ENCODE data around the gene PAPLN.

The PAPLN gene

GRCh38 chr14:73248108-73248868 lies 11.0 kb downstream of the PAPLN start:
- DNase-seq, result peak; percentile 58 to 87

- no peak for DNase-seq
These were observed 11.8 kb downstream of the PAPLN start for GRCh38 chr14:73249108-73249507.

- DNase-seq, result no peak
These were observed 12.4 kb downstream of the PAPLN start for GRCh38 chr14:73249564-73250316.

GRCh38 chr14:73250317-73250713 lies 13.0 kb downstream of the PAPLN start:
- DNase-seq, result no peak

DNA sequence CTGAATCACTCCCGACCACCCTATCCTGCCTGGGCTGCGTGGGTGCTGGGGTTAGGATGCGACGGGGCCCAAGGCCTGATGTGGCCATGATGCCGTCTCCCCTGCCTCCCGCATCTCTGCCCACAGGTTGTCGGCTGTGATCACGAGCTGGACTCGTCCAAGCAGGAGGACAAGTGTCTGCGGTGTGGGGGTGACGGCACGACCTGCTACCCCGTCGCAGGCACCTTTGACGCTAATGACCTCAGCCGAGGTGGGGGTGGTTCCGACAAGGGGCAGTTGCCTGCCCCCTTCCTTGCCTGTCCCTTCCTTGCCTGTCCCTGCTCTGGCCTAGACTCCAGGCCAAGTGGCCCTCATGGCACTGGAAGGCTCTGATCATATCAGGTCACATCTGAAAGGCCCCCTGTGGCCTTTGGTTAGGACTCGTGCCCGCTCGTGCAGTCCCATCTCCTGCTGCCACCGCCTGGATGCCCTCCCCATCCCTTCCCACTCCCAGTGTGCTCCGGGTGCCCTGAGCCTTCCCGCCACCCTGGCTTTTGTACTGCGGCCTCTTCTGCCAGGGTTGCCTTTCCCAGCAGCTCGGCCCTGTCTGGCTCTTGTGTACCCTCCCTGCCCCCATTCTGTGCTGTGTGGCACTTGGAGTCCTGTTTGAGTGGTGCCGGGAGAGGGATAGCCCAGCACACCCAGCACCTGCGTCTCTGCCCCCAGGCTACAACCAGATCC lies 13.6 kb downstream of the PAPLN start:
- DNase-seq, result no peak

DNA sequence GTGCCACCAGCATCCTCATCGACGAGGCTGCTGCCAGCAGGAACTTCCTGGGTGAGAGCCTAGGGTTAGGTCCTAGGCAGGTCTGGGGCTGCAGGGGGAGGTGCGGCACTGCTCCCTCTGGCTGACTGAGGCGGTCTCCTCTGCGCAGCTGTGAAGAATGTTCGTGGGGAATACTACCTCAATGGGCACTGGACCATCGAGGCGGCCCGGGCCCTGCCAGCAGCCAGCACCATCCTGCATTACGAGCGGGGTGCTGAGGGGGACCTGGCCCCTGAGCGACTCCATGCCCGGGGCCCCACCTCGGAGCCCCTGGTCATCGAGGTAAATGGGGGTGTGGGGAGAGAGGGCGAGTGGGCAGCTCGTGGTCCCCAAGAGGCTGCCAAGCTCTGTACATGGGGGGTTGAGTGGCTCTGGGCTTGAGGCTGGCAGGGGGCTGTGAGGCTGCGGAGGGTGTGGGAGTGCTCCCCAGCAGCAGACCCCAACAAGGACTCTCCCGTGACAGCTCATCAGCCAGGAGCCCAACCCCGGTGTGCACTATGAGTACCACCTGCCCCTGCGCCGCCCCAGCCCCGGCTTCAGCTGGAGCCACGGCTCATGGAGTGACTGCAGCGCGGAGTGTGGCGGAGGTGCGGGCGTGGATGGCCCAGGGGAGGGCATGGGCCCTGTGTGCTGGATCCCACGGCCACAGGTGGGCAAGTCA lies 14.4 kb downstream of the PAPLN start:
- DNase-seq, result no peak

DNA sequence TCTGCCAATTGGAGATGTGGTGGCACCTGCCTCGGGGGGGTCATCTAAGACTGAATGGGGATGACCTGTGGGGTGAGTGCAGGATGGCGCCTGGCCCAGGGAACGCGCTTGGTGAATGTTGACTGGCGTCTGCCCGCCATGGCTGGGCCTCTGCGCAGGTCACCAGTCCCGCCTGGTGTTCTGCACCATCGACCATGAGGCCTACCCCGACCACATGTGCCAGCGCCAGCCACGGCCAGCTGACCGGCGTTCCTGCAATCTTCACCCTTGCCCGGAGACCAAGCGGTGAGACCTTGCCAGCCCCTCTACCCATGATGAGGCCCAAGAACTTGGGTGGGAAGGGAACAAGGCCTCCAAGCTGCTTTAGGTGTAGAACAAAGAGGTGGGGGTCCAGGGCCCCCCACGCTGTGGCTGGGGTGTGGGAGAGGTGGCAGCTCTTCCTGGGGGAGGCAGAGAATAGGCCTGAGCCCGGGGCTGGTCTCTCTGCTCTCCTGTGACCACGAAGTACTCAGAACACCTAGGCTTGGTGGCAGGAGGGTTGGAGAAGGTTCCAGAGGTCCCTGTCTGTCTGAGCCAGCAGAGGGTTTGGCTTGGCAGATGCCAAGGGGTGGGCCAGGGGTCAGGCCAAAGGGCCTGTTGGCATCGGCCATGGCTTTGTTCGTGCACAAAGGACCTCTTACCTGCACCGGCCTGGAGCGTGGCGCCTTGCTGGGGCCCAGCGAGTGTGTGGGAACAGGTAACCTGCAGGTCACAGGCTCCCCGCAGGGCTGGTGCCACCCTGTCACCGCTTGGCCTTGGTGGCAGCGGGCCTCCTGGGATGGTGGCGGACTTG lies 15.4 kb downstream of the PAPLN start:
- DNase-seq, result no peak

GRCh38 chr14:73253323-73253610 lies 16.0 kb downstream of the PAPLN start:
- DNase-seq, result no peak

DNA sequence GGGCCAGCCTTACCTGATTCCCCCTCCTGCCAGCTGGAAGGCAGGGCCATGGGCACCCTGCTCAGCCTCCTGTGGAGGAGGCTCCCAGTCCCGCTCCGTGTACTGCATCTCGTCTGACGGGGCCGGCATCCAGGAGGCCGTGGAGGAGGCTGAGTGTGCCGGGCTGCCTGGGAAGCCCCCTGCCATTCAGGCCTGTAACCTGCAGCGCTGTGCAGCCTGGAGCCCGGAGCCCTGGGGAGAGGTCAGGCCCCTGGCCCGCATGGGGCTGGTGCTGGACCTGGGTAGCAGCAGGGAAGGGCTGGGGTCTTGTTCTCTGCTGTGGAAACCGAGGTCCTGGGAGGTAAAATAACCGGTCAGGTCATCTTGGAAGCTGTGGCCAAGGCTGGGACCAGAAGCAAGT lies 16.4 kb downstream of the PAPLN start:
- DNase-seq, result no peak

DNA sequence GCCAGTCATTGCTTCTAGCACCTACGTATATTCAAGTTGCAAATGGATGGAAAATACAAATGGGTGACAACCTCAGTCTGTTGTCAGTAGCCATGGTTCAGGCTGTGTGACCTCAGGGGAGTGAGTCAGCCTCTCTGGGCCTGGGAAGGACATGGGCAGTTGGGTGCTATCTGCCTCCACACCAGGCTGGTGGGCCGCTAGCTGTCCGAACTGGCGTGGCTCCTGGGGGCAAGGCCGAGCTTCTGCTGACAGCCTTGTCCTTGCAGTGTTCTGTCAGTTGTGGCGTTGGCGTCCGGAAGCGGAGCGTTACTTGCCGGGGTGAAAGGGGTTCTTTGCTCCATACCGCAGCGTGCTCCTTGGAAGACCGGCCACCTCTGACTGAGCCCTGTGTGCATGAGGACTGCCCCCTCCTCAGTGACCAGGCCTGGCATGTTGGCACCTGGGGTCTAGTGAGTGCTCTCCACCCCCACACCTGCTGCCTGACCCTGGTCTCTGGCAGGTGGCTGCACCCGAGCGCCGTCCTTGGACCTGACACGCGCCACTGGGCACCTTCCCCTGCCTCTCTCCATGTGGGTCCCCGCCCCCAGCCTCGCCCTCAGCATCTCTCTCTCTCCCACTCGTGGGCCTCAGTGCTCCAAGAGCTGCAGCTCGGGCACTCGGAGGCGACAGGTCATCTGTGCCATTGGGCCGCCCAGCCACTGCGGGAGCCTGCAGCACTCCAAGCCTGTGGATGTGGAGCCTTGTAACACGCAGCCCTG lies 17.1 kb downstream of the PAPLN start:
- no peak for DNase-seq

GRCh38 chr14:73255005-73255400 lies 17.7 kb downstream of the PAPLN start:
- no peak for DNase-seq

GRCh38 chr14:73255693-73256225 lies 18.5 kb downstream of the PAPLN start:
- no peak for DNase-seq

GRCh38 chr14:73258076-73258475 lies 20.8 kb downstream of the PAPLN start:
- DNase-seq, result no peak

- DNase-seq, result no peak
These were observed 21.7 kb downstream of the PAPLN start for GRCh38 chr14:73258845-73259611.

DNA sequence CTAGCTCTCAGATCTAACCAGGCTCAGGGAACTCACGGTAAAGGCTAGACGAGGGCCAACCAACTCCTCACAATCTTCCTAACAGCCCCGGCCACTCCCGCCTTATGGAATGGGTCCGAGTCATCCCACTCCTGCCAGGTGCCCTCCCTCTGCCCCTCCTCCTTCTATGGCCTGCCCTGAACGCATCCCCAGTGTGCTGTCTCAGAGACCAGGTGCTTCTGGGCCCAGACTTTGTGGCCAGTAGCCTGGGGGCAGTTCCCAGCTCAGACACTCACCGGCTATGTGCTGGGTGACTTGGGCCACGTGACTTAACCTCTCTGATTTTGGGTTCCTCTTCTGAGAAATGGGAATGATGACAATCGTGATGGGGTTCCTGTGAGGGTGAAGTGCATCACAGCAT lies 22.5 kb downstream of the PAPLN start:
- no peak for DNase-seq

GRCh38 chr14:73260574-73260973 lies 23.3 kb downstream of the PAPLN start:
- no peak for DNase-seq

DNA sequence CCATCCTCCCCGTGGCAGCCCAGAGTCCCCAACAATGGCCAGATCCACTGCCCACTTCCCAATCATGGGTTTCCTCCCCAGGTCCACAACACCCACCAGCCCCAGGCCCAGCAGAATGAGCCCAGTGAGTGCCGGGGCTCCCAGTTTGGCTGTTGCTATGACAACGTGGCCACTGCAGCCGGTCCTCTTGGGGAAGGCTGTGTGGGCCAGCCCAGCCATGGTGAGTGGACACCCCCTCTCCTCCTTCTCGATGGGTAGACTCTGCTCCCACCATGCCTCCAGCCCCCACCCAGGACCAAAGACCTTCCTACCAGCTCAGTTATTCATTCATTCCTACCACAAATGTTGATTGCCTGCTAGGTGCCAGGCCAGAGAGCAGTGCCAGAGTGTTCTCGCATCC lies 23.8 kb downstream of the PAPLN start:
- DNase-seq, result no peak

- DNase-seq, result no peak
These were observed 24.5 kb downstream of the PAPLN start for GRCh38 chr14:73261520-73262426.
